ENCODE data around the gene IRF3.

- no peak for TF ChIP-seq CTCF (IDR thresholded peaks at IDR 0.05)
- TF ChIP-seq POLR2A (IDR thresholded peaks at IDR 0.05; ENCODE audit: low read depth) = no peak
These were observed 21.5 kb upstream of the IRF3 start for GRCh38 chr19:49687150-49687549.

Measured in esophagus muscularis mucosa (tissue), 3 donors.